Kidney capillary endothelial cell (primary cell): Measurements from ENCODE around the gene RSPH1.

Experiments used
- DNase-seq: peaks from one replicate; pipeline ENCODE4 v3.0.0-alpha.2; 2018; ENCODE audit warnings: low spot score

Gene RSPH1

GRCh38 chr21:42445311-42445710 lies 50.7 kb downstream of the RSPH1 start:
- DNase-seq, result no peak

GRCh38 chr21:42444745-42445059 lies 51.3 kb downstream of the RSPH1 start:
- no peak for DNase-seq

GRCh38 chr21:42443876-42444744 lies 51.9 kb downstream of the RSPH1 start:
- DNase-seq, result no peak

GRCh38 chr21:42443181-42443785 lies 52.7 kb downstream of the RSPH1 start:
- DNase-seq, result no peak

- DNase-seq, result no peak
These were observed 54.1 kb downstream of the RSPH1 start for GRCh38 chr21:42441963-42442362.

GRCh38 chr21:42440187-42440792 lies 55.7 kb downstream of the RSPH1 start:
- no peak for DNase-seq

- DNase-seq, result no peak
These were observed 56.5 kb downstream of the RSPH1 start for GRCh38 chr21:42439284-42440186.

GRCh38 chr21:42438316-42439205 lies 57.5 kb downstream of the RSPH1 start:
- no peak for DNase-seq

- DNase-seq, result no peak
These were observed 58.2 kb downstream of the RSPH1 start for GRCh38 chr21:42437786-42438185.

GRCh38 chr21:42436914-42437313 lies 59.1 kb downstream of the RSPH1 start:
- DNase-seq, result no peak

GRCh38 chr21:42435833-42436232 lies 60.2 kb downstream of the RSPH1 start:
- DNase-seq, result no peak

- DNase-seq, result no peak
These were observed 60.6 kb downstream of the RSPH1 start for GRCh38 chr21:42435401-42435800.

GRCh38 chr21:42434884-42435283 lies 61.1 kb downstream of the RSPH1 start:
- no peak for DNase-seq

GRCh38 chr21:42433946-42434551 lies 62.0 kb downstream of the RSPH1 start:
- no peak for DNase-seq

GRCh38 chr21:42432695-42433094 lies 63.3 kb downstream of the RSPH1 start:
- no peak for DNase-seq

GRCh38 chr21:42431196-42431595 lies 64.8 kb downstream of the RSPH1 start:
- DNase-seq, result no peak

GRCh38 chr21:42430521-42430920 lies 65.5 kb downstream of the RSPH1 start:
- DNase-seq, result no peak

- no peak for DNase-seq
These were observed 66.2 kb downstream of the RSPH1 start for GRCh38 chr21:42429856-42430255.

- no peak for DNase-seq
These were observed 67.0 kb downstream of the RSPH1 start for GRCh38 chr21:42429021-42429420.

GRCh38 chr21:42427809-42428419 lies 68.1 kb downstream of the RSPH1 start:
- no peak for DNase-seq
